Endothelial cell (in vitro differentiated cells): ENCODE data around the gene NKAIN2. TPM values are rescaled to one million over a fixed set of nuclear protein-coding genes. Genes with fewer than 3 reads are reported as not detected.

Source experiments
- DNase-seq: peaks from one replicate; pipeline ENCODE4 v3.0.0; 2021; ENCODE audit warnings: low spot score
- H3K27ac Mint-ChIP-seq: one replicate; pipeline ENCODE4 v1.8.0; 2021; ENCODE audit warnings: mixed read lengths, inconsistent platforms; ENCODE audit not compliant: unreplicated experiment
- H3K27me3 Mint-ChIP-seq: one replicate; pipeline ENCODE4 v1.8.0; 2021; ENCODE audit warnings: mild to moderate bottlenecking, moderate library complexity, mixed read lengths, inconsistent platforms; ENCODE audit not compliant: unreplicated experiment
- H3K36me3 Mint-ChIP-seq: one replicate; pipeline ENCODE4 v1.8.0; 2021; ENCODE audit warnings: mild to moderate bottlenecking, low read depth, mixed read lengths, inconsistent platforms; ENCODE audit not compliant: unreplicated experiment
- H3K4me1 Mint-ChIP-seq: one replicate; pipeline ENCODE4 v1.8.0; 2021; ENCODE audit warnings: mild to moderate bottlenecking, mixed read lengths, inconsistent platforms; ENCODE audit not compliant: unreplicated experiment
- H3K4me3 Mint-ChIP-seq: one replicate; pipeline ENCODE4 v1.8.0; 2021; ENCODE audit warnings: mild to moderate bottlenecking, mixed read lengths, inconsistent platforms; ENCODE audit not compliant: unreplicated experiment
- H3K9me3 Mint-ChIP-seq: one replicate; pipeline ENCODE4 v1.8.0; 2021; ENCODE audit warnings: mixed read lengths, inconsistent platforms; ENCODE audit not compliant: unreplicated experiment
- total RNA-seq: library from RNA; stranded (reverse); fragmentation: NEBNext Ultra II Directional; extraction: Animal tissue kit (Norgen Biotek cat#: 25700); gene quantifications from one replicate; pipeline ENCODE4 v1.2.1, GENCODE V29; 2021; ENCODE audit not compliant: unreplicated experiment
- TF ChIP-seq, protein P1 (sequence below): fragments of 200-600 bp; sonication (generic); IDR thresholded peaks from one replicate; pipeline ENCODE4 v1.5.0; 2021; ENCODE audit warnings: antibody characterized with exemption; ENCODE audit not compliant: unreplicated experiment

Gene NKAIN2
- total RNA-seq, 1 donor from 2014 or later: 9.5 TPM

GRCh38 chr6:124203812-124204167 lies 400.1 kb downstream of the NKAIN2 start:
- DNase-seq: no peak

DNA sequence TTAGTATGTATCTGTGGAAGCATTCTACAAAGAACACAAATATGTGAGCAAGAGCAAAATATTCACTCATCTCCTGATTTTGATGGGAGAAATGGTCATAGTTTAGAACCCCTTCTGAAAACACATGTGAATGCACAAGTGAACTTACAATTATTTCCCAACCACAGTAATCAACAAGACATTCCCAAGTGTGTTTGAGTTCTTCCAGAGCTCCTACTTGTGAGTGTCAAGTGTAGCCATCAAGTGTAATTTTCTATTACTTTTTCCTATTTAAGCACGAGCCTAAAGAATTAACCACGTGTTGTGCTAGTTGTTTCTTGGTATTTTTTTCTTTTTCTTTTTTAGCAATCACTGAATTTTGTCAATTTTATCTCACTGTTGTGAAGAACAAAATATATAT lies 402.3 kb downstream of the NKAIN2 start:
- Mint-ChIP-seq H3K4me3 (no peak overlapping the region), H3K27ac (no peak overlapping the region), H3K36me3 (no peaks in the 10 kb centered on the region), H3K9me3 (no peaks in the 10 kb centered on the region), H3K27me3 (peaks cover 1% of the 10 kb centered on the region), H3K4me1 (no peaks in the 10 kb centered on the region)
- no peak for DNase-seq
- TF ChIP-seq, protein P1, sequence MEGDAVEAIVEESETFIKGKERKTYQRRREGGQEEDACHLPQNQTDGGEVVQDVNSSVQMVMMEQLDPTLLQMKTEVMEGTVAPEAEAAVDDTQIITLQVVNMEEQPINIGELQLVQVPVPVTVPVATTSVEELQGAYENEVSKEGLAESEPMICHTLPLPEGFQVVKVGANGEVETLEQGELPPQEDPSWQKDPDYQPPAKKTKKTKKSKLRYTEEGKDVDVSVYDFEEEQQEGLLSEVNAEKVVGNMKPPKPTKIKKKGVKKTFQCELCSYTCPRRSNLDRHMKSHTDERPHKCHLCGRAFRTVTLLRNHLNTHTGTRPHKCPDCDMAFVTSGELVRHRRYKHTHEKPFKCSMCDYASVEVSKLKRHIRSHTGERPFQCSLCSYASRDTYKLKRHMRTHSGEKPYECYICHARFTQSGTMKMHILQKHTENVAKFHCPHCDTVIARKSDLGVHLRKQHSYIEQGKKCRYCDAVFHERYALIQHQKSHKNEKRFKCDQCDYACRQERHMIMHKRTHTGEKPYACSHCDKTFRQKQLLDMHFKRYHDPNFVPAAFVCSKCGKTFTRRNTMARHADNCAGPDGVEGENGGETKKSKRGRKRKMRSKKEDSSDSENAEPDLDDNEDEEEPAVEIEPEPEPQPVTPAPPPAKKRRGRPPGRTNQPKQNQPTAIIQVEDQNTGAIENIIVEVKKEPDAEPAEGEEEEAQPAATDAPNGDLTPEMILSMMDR: no peak

More at GRCh38 chr6:124203812-124204167, 400.1 kb downstream of the NKAIN2 start:
- Mint-ChIP-seq H3K9me3 (no peaks in the 10 kb centered on the region), H3K36me3 (no peaks in the 10 kb centered on the region), H3K4me1 (no peaks in the 10 kb centered on the region), H3K27me3 (no peaks in the 10 kb centered on the region), H3K27ac (no peak overlapping the region), H3K4me3 (no peak overlapping the region)
- TF ChIP-seq, protein P1: no peak

GRCh38 chr6:124223611-124224345 lies 420.1 kb downstream of the NKAIN2 start:
- TF ChIP-seq, protein P1: no peak
- Mint-ChIP-seq H3K9me3 (no peaks in the 10 kb centered on the region), H3K36me3 (no peaks in the 10 kb centered on the region), H3K27ac (no peak overlapping the region), H3K27me3 (no peaks in the 10 kb centered on the region), H3K4me1 (no peaks in the 10 kb centered on the region), H3K4me3 (no peak overlapping the region)
- DNase-seq: no peak

DNA sequence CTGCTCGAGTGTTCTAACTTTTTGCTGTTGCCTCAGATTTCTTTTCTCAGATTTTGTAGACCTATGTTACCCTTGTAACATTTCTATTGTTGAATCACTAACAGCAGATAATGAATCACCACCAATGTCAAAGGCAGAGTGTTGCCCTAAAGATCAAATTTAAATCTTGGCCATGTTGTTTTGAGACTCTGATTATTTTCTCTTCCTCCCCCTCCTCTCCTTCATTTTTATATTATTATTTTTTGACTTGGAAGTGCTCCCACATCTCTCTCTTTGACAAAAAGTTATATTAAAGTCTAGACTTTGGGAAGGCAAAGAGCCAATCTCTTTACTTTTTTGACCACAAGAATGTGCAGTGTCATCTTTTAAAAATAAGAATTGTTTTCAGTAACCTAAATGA lies 422.7 kb downstream of the NKAIN2 start:
- H3K27me3 Mint-ChIP-seq: peaks cover 5% of the 10 kb centered on the region
- peaks cover 5% of the 10 kb centered on the region for H3K36me3 Mint-ChIP-seq
- DNase-seq: no peak
- H3K27ac Mint-ChIP-seq: no peak overlapping the region
- H3K9me3 Mint-ChIP-seq: no peaks in the 10 kb centered on the region
- TF ChIP-seq, protein P1: no peak
- no peak overlapping the region for H3K4me3 Mint-ChIP-seq
- H3K4me1 Mint-ChIP-seq: no peaks in the 10 kb centered on the region

- Mint-ChIP-seq H3K27ac (no peak overlapping the region), H3K9me3 (no peaks in the 10 kb centered on the region), H3K27me3 (peaks cover 5% of the 10 kb centered on the region), H3K36me3 (peaks cover 5% of the 10 kb centered on the region), H3K4me3 (no peak overlapping the region), H3K4me1 (no peaks in the 10 kb centered on the region)
- DNase-seq: no peak
- TF ChIP-seq, protein P1: no peak
Observed at GRCh38 chr6:124233221-124233620, 429.6 kb downstream of the NKAIN2 start.
